ENCODE measurements around the gene YPEL2.

YPEL2 gene

GRCh38 chr17:59376506-59376905 is 45.1 kb downstream of the YPEL2 start:
- H3K9me2 ChIP-seq (replicated peaks; ENCODE audit: control insufficient read depth, low read length) = no peaks in the 10 kb centered on the region
- H3K79me2 ChIP-seq (ENCODE audit: control insufficient read depth, low read length) = no peaks in the 10 kb centered on the region
- no peaks in the 10 kb centered on the region for H3K36me3 ChIP-seq (ENCODE audit: control insufficient read depth, low read length)
- peaks cover 4% of the 10 kb centered on the region; the same call in 1 of the 2 replicates for H3F3A ChIP-seq (ENCODE audit: control insufficient read depth, insufficient read depth)
- no peak overlapping the region for H3K4me3 ChIP-seq (ENCODE audit: low read length)
- H3K4me1 ChIP-seq (ENCODE audit: control insufficient read depth, low read length) = peaks cover 41% of the 10 kb centered on the region
- H3K27me3 ChIP-seq (ENCODE audit: control insufficient read depth, low read length) = no peaks in the 10 kb centered on the region
- no peak overlapping the region for H3K4me2 ChIP-seq (ENCODE audit: low read length)
- no peak for TF ChIP-seq EZH2phosphoT487 (IDR thresholded peaks at IDR 0.05; ENCODE audit: borderline replicate concordance, low read length)
- TF ChIP-seq, protein P1, sequence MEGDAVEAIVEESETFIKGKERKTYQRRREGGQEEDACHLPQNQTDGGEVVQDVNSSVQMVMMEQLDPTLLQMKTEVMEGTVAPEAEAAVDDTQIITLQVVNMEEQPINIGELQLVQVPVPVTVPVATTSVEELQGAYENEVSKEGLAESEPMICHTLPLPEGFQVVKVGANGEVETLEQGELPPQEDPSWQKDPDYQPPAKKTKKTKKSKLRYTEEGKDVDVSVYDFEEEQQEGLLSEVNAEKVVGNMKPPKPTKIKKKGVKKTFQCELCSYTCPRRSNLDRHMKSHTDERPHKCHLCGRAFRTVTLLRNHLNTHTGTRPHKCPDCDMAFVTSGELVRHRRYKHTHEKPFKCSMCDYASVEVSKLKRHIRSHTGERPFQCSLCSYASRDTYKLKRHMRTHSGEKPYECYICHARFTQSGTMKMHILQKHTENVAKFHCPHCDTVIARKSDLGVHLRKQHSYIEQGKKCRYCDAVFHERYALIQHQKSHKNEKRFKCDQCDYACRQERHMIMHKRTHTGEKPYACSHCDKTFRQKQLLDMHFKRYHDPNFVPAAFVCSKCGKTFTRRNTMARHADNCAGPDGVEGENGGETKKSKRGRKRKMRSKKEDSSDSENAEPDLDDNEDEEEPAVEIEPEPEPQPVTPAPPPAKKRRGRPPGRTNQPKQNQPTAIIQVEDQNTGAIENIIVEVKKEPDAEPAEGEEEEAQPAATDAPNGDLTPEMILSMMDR (IDR thresholded peaks at IDR 0.05; ENCODE audit: low read depth, low read length, poor library complexity, severe bottlenecking) = no peak
- H4K20me1 ChIP-seq (ENCODE audit: control insufficient read depth, insufficient read depth, low read depth, low read length) = no peaks in the 10 kb centered on the region
- H3K9me3 ChIP-seq (ENCODE audit: control insufficient read depth, insufficient read depth, low read length) = no peaks in the 10 kb centered on the region
- H3K27ac ChIP-seq (ENCODE audit: low read depth, low read length) = no peak overlapping the region

DNA sequence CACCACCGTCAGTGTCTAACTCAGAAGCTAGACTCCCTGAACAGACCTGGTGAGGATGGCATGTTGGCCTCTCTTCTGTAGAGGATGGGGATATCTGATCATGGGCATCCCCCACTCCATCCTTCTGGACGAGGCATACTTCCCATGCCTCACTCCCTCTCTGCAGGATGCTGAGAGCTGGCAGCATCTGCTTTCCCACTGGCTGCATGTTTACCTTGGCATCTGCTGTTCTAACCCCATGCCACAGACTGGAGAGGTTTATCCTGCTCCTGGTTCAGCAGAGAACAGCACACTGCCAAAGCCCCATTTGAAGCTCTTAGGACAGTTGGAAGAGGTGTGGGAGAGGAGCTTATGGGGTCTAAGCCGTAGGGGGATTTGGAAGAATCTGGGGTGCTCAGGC is 46.0 kb downstream of the YPEL2 start:
- Histone ChIP-seq H3K4me2 (ENCODE audit: low read length) (no peak overlapping the region), H3K9me3 (ENCODE audit: control insufficient read depth, insufficient read depth, low read length) (no peaks in the 10 kb centered on the region), H3K79me2 (ENCODE audit: control insufficient read depth, low read length) (no peaks in the 10 kb centered on the region), H3K27me3 (ENCODE audit: control insufficient read depth, low read length) (no peaks in the 10 kb centered on the region), H3K27ac (ENCODE audit: low read depth, low read length) (no peak overlapping the region), H3K4me3 (ENCODE audit: low read length) (no peak overlapping the region), H4K20me1 (ENCODE audit: control insufficient read depth, insufficient read depth, low read depth, low read length) (no peaks in the 10 kb centered on the region), H3F3A (ENCODE audit: control insufficient read depth, insufficient read depth) (peaks cover 4% of the 10 kb centered on the region; the same call in 1 of the 2 replicates), H3K4me1 (ENCODE audit: control insufficient read depth, low read length) (peaks cover 32% of the 10 kb centered on the region), H3K36me3 (ENCODE audit: control insufficient read depth, low read length) (no peaks in the 10 kb centered on the region), H3K9me2 (replicated peaks; ENCODE audit: control insufficient read depth, low read length) (no peaks in the 10 kb centered on the region)
- no peak for TF ChIP-seq EZH2phosphoT487 (IDR thresholded peaks at IDR 0.05; ENCODE audit: borderline replicate concordance, low read length)
- TF ChIP-seq, protein P1 (IDR thresholded peaks at IDR 0.05; ENCODE audit: low read depth, low read length, poor library complexity, severe bottlenecking) = no peak

GRCh38 chr17:59378675-59379074 is 47.2 kb downstream of the YPEL2 start:
- Histone ChIP-seq H3K4me2 (ENCODE audit: low read length) (no peak overlapping the region), H3K9me3 (ENCODE audit: control insufficient read depth, insufficient read depth, low read length) (no peaks in the 10 kb centered on the region), H3K27me3 (ENCODE audit: control insufficient read depth, low read length) (no peaks in the 10 kb centered on the region), H3K27ac (ENCODE audit: low read depth, low read length) (no peak overlapping the region), H3K36me3 (ENCODE audit: control insufficient read depth, low read length) (no peaks in the 10 kb centered on the region), H3K4me1 (ENCODE audit: control insufficient read depth, low read length) (peaks cover 19% of the 10 kb centered on the region), H3F3A (ENCODE audit: control insufficient read depth, insufficient read depth) (peaks cover 1% of the 10 kb centered on the region; the same call in 1 of the 2 replicates), H3K9me2 (replicated peaks; ENCODE audit: control insufficient read depth, low read length) (no peaks in the 10 kb centered on the region), H3K4me3 (ENCODE audit: low read length) (no peak overlapping the region), H4K20me1 (ENCODE audit: control insufficient read depth, insufficient read depth, low read depth, low read length) (no peaks in the 10 kb centered on the region), H3K79me2 (ENCODE audit: control insufficient read depth, low read length) (no peaks in the 10 kb centered on the region)
- TF ChIP-seq, protein P1 (IDR thresholded peaks at IDR 0.05; ENCODE audit: low read depth, low read length, poor library complexity, severe bottlenecking) = no peak
- TF ChIP-seq EZH2phosphoT487 (IDR thresholded peaks at IDR 0.05; ENCODE audit: borderline replicate concordance, low read length) = no peak
